NCI-H460 (cell line): ENCODE results near the gene WDHD1. TPM values are rescaled to one million over a fixed set of nuclear protein-coding genes. Genes with fewer than 3 reads are reported as not detected.
"Not testable (repeated sequence)": the region's sequence is repeated elsewhere in the genome, so short reads cannot be mapped to it uniquely, and the experiment has no call there.

Experiments
- DNase-seq: peaks from one replicate; pipeline ENCODE4 v3.0.0-alpha.2; 2016; ENCODE audit warnings: low read depth; ENCODE audit errors: extremely low read depth
- total RNA-seq: library from RNA; depleted of rRNA; stranded (reverse); fragments of >200 nt; shearing (Covaris generic); gene quantifications from 2 replicates; pipeline ENCODE4 v1.2.3, GENCODE V29; 2014

The WDHD1 gene
- total RNA-seq, 1 experiment from 2014 or later = 14.3 TPM

DNA sequence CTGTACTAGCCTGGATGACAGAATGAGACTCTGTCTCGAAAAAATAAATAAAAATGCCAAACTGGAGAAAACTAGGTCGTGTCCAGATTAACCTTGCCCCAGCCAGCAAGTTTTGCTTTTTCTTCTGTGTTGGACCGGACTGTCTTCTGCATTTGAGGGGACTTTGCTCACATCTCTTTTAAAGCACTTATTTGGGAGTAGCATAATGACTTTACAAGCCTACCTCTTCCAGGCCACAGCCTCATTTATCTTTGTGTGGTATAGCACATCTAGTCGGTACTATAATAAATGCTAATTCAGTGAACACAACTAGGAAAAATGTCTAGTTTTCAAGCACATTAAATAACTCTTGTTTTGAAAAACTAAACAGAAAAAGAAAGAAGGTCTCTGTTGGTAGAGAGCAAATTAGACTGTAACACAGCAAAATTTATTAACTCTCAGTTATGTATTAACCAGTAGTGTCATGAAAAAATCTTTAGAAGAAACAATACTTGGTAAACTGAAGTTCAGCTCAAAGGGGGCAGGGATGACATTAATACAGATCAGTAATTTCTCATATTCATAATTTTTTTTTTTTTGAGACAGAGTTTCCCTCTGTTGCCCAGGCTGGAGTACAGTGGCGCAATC is 52.0 kb downstream of the WDHD1 start:
- DNase-seq = no peak

DNA sequence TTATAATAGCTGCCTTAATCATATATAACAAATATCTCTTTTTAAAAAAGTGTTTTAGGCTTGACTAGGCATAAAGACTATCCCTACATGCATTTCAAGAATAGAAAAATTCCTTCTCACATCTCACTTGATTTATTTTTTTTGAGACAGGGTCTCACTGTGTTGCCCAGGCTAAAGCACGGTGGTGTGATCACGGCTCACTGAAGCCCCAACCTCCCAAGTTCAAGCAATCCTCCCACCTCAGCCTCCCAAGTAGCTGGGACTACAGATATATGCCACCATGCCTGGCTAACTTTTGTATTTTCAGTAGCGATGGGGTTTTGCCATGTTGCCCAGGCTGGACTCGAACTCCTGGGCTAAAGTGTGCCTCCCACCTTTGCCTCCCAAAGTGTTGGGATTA is 59.4 kb downstream of the WDHD1 start:
- DNase-seq = no peak

- DNase-seq = no peak
These were observed 71.8 kb downstream of the WDHD1 start for GRCh38 chr14:54955143-54955542.

DNA sequence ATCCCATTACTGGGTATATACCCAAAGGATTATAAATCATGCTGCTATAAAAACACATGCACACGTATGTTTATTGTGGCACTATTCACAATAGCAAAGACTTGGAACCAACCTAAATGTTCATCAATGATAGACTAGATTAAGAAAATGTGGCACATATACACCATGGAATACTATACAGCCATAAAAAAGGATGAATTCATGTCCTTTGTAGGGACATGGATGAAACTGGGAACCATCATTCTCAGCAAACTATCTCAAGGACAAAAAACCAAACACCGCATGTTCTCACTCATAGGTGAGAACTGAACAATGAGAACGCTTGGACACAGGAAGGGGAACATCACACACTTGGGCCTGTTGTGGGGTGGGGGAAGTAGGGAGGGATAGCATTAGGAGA is 73.3 kb downstream of the WDHD1 start:
- DNase-seq = not testable (repeated sequence)

- DNase-seq = not testable (repeated sequence)
These were observed 74.1 kb downstream of the WDHD1 start for GRCh38 chr14:54952803-54953202.

- DNase-seq = no peak
These were observed 79.7 kb downstream of the WDHD1 start for GRCh38 chr14:54947230-54947629.

DNA sequence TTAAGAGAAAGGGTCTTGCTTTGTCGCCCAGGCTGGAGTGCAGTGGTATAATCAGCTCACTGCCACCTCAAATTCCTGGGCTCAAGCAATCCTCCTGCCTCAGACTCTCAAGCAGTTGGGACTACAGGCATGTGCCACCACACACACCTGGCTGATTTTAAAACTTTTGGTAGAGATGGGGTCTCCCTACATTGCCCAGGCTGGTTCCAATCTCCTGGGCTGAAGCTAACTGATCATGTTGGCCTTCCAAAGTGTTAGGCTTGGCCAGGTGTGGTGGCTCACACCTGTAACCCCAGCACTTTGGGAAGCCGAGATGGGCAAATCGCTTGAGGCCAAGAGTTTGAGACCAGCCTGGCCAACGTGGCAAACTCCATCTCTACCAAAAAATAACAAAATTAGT is 80.4 kb downstream of the WDHD1 start:
- DNase-seq = no peak

GRCh38 chr14:54944737-54945391 is 82.0 kb downstream of the WDHD1 start:
- DNase-seq = no peak

DNA sequence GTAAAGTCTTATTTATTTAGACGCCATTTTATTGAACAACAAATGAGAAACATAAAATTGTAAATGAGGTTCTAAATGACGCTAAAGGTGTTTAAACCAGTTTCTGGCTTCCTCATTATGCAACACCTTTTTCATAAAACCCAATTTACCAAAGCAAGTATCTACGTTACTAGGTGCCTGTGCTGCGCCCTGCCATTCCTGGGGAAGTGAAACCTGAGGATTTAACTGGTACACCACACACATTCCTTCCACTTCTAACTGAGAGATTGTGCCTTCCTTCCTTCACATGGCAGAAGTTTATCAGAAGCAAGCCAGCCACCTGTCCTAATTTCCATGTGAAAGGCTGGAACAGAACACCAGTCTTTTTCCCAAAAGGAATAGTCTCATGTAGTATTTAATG is 84.0 kb downstream of the WDHD1 start:
- DNase-seq = no peak

- DNase-seq = no peak
These were observed 90.1 kb downstream of the WDHD1 start for GRCh38 chr14:54936816-54937215.

GRCh38 chr14:54935958-54936357 is 90.9 kb downstream of the WDHD1 start:
- DNase-seq = no peak

GRCh38 chr14:54935100-54935499 is 91.8 kb downstream of the WDHD1 start:
- DNase-seq = no peak

DNA sequence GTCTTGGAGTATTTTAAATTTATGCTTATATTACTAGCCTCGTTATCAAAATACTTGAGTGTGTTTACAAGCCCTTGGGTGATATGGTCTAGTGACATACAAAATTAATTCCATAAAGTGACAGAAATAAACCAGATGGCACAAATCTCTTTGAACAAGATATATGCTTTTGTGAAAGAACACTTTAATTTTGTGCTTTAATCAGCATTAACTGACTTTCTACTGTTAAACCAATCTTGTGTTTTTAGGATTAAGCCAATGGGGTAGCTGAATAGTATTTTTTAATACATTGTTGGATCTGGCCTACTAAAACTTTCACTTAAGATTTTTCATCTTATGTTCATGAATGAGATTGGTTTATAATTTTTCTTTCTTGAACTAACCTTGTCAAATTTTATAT is 93.9 kb downstream of the WDHD1 start:
- DNase-seq = no peak

GRCh38 chr14:54931598-54932340 is 95.1 kb downstream of the WDHD1 start:
- no peak for DNase-seq

- DNase-seq = no peak
These were observed 95.8 kb downstream of the WDHD1 start for GRCh38 chr14:54931101-54931500.

GRCh38 chr14:54929556-54929955 is 97.3 kb downstream of the WDHD1 start:
- DNase-seq = no peak

DNA sequence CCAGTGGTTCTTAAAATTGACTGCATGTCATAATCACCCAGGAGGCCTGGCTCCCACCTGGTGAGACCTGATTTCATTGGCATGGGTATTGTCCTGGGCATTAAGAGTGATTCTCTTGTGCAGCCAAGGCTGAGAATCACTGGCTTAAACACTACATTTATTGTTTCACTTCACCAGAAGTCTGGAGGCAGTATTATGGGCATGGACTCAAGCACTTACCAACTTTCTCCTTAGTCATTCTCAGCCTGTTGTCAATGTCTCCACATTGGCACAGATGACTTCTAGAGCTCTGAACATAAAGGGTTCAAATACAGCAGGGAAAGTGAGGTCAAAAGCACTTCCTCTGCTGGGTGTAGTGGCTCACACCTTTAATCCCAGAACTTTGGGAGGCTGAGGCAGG is 98.7 kb downstream of the WDHD1 start:
- DNase-seq = no peak

GRCh38 chr14:54927551-54927950 is 99.3 kb downstream of the WDHD1 start:
- DNase-seq = no peak

DNA sequence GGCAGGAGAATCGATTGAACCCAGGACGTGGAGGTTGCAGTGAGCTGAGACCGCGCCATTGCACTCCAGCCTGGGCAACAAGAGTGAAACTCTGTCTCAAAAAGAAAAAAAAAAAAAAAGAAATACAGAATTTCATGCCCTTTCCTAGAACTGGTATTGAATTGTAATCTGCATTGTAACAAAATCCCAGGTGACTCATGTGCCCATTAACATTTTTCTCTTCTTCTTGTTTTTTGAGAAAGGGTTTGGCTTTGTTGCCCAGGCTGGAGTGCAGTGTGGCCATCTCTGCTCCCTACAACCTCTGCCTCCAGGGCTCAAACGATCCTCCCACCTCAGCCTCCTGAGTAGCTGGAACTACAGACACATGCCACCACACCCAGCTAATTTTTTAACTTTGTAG is 100.3 kb downstream of the WDHD1 start:
- not testable (repeated sequence) for DNase-seq

GRCh38 chr14:54922598-54922997 is 104.3 kb downstream of the WDHD1 start:
- no peak for DNase-seq

DNA sequence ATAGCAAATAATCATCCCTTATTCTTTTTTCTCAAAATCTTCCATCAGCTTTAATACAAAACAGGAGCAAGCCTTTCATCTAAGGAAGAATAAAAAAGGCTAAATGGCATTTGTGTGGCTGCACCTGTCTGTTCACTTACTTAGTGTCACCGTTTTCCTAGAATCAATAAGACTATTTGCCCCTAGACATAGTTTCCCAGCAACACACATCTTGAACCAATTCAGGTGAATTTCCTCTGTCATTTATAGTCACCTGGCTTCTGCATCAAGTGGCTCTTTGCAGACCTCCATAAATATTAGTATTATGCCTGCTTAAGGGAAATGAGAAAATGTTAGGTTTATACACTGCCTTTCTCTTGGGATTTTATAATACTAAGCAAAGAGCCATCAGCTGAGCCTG is 106.8 kb downstream of the WDHD1 start:
- no peak for DNase-seq

- DNase-seq = no peak
These were observed 107.6 kb downstream of the WDHD1 start for GRCh38 chr14:54919330-54919729.
